NB4 (cell line): Measurements from ENCODE around the gene TTC9.

Experiments used
- DNase-seq: peaks from one replicate; pipeline ENCODE4 v3.0.0; 2010; ENCODE audit warnings: low read depth
- H3K4me3 ChIP-seq: one replicate; pipeline ENCODE4 v1.5.1; 2011; ENCODE audit warnings: mild to moderate bottlenecking, low read depth, low read length, moderate library complexity
- MYC ChIP-seq: IDR thresholded peaks from 2 replicates; pipeline ENCODE4 v1.6.1; 2011; ENCODE audit warnings: low read depth, low read length
- POLR2A ChIP-seq: IDR thresholded peaks from 2 replicates; pipeline ENCODE4 v1.6.1; 2011; ENCODE audit warnings: mild to moderate bottlenecking; ENCODE audit not compliant: insufficient read length; ENCODE audit errors: extremely low read depth
- TF ChIP-seq, protein P1 (sequence below): IDR thresholded peaks from 2 replicates; pipeline ENCODE4 v1.6.1; 2011; ENCODE audit warnings: low read depth, low read length
- TF ChIP-seq, protein P2 (sequence below): IDR thresholded peaks from one replicate; pipeline ENCODE4 v1.5.1; 2012; ENCODE audit warnings: low read depth, low read length

TTC9 gene

DNA sequence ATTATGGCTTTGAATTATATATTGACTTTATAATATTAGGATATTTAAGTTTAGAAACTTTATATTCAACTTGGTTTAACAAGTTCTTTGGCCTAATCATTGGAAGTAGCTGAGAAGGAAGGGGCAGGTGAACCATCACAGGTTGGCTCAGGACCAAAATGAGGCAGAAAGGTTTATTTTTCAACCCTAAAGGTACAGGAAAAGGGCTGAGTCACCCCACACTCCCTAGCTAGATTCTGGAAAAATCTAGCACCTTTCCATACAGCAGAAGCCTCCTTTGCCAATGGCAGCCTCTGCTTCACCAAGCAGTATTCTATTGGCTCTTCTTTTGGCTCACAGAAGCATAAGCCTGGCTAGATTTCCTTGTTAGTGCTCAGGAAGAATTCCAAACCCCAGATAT is 22.0 kb upstream of the TTC9 start:
- H3K4me3 ChIP-seq: no peak overlapping the region
- DNase-seq: no peak
- no peak for TF ChIP-seq POLR2A
- no peak for TF ChIP-seq MYC
- TF ChIP-seq, protein P1, sequence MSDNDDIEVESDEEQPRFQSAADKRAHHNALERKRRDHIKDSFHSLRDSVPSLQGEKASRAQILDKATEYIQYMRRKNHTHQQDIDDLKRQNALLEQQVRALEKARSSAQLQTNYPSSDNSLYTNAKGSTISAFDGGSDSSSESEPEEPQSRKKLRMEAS: no peak

DNA sequence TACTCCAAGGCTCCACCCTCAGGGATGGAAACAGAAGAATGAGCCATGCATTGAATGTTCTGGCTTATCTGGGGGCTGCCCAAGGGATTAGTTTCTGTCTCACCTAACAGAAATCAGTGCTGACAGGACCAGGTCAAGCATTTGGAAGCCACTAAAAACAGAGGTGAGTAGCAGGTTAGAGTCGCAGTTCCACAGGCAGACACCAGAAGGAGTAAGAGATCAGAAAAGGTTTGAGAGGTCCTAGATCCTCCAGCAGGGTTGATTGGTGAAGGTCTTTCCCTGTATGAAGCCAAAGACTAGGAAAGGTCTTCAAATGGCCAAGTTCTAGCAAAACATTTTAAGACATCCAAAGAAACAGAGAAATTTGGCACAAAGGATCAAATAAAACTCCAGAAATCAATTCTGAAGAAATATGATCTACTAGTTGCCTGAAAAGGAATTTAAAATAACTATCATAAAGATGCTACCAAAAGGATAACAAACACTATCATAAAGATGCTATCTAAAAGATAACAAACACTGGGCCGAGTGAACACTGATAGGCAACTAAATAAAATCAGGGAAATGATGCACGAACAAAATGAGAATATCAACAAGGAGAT is 19.5 kb upstream of the TTC9 start:
- DNase-seq: peak; percentile 33
- H3K4me3 ChIP-seq: no peak overlapping the region
- no peak for TF ChIP-seq MYC
- TF ChIP-seq, protein P1: no peak
- TF ChIP-seq, protein P2, sequence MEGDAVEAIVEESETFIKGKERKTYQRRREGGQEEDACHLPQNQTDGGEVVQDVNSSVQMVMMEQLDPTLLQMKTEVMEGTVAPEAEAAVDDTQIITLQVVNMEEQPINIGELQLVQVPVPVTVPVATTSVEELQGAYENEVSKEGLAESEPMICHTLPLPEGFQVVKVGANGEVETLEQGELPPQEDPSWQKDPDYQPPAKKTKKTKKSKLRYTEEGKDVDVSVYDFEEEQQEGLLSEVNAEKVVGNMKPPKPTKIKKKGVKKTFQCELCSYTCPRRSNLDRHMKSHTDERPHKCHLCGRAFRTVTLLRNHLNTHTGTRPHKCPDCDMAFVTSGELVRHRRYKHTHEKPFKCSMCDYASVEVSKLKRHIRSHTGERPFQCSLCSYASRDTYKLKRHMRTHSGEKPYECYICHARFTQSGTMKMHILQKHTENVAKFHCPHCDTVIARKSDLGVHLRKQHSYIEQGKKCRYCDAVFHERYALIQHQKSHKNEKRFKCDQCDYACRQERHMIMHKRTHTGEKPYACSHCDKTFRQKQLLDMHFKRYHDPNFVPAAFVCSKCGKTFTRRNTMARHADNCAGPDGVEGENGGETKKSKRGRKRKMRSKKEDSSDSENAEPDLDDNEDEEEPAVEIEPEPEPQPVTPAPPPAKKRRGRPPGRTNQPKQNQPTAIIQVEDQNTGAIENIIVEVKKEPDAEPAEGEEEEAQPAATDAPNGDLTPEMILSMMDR: peak; percentile 75

DNA sequence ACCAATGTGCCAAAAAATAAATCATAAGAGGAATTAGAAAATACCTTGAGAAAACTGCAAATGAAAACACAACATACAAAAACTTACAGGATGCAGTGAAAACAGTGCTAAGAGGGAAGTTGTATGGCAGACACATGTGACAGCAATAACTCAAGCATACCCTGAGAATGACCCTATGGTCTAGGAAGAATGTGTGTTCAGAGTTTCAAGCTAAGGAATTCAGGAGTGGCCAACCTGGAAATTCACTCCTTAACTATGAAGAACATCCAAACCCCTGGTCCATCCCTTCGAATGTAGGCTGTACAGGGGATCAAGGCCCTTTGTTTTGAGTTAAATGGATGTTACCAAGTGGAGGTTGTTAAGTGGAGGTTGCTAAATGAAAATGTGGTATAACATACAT is 16.7 kb upstream of the TTC9 start:
- no peak for DNase-seq
- H3K4me3 ChIP-seq: no peak overlapping the region
- TF ChIP-seq, protein P2: no peak
- TF ChIP-seq POLR2A (no peak), MYC (no peak)
- TF ChIP-seq, protein P1: no peak

DNA sequence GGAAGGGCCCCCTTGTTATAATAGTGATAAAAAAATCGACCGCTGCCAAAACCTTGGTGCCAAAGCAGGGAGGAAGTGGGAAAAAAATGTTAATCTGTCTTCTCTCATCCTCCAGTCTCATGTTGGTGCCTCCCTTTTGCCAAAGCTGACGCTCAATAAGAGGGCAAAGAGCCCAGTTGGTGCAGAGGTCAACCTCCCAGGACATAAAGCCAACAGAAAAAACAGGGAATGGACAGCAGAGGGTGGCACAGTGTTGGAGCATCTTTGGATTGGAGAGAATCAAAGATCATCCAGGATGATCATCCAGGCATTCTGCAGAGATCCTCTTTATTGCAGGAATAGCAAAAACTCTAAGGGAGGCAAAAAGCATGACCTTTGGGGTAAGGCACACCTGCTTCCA is 9.8 kb upstream of the TTC9 start:
- DNase-seq: no peak
- TF ChIP-seq POLR2A: no peak
- TF ChIP-seq, protein P1: no peak
- TF ChIP-seq, protein P2: no peak
- no peak for TF ChIP-seq MYC

DNA sequence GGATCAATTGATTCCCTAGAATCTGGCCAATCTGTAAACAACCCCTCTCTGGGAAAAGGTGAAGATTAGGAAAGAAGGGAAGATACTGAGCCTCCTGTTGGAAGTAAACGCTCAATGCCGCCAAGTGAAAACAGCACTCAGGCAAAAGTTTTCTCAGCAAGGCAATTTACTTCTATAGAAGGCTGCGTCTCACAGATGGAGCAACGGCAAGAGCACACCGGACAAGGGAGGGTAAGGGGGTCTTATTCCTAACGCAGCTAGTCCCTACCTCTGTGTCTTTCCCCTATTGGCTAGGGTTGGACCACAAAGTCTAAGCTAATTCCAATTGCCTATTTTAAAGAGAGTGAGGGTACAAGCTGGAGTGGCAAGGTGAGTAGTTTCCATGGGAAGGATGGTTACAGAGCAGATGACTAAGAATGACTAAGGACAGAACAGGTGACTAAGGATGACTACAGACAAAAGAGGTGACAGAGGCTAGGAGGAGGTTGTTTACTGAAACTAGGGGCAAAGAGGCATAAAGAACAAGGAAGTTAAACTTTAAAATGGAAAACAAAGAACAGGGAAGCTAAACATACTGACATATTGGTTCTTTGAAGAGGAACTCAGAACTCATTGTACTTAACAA is 5.6 kb upstream of the TTC9 start:
- DNase-seq: no peak
- H3K4me3 ChIP-seq: no peak overlapping the region
- TF ChIP-seq MYC (no peak), POLR2A (no peak)
- TF ChIP-seq, protein P2: no peak
- TF ChIP-seq, protein P1: no peak

More for the DNA sequence above, 9.8 kb upstream of the TTC9 start:
- H3K4me3 ChIP-seq: no peak overlapping the region

DNA sequence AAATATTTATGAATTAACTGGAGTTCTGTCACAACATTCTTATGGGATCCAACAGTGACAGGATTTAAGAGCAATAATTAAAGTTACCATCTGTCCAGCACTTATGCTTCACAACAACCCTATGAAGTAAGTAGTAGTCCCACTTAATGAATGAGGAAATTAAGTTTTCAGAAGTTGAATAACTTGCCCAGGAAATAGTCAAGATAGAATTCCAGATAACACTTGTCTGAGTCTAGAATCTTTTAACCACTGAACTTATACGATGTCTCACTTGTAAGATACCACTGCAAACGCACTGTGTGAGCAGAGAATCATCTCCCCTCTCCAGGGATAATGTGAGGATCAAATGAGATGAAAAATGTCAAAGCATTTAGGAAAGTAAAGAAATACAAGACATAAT is 3.3 kb upstream of the TTC9 start:
- DNase-seq: no peak
- TF ChIP-seq POLR2A: no peak
- H3K4me3 ChIP-seq: no peak overlapping the region

DNA sequence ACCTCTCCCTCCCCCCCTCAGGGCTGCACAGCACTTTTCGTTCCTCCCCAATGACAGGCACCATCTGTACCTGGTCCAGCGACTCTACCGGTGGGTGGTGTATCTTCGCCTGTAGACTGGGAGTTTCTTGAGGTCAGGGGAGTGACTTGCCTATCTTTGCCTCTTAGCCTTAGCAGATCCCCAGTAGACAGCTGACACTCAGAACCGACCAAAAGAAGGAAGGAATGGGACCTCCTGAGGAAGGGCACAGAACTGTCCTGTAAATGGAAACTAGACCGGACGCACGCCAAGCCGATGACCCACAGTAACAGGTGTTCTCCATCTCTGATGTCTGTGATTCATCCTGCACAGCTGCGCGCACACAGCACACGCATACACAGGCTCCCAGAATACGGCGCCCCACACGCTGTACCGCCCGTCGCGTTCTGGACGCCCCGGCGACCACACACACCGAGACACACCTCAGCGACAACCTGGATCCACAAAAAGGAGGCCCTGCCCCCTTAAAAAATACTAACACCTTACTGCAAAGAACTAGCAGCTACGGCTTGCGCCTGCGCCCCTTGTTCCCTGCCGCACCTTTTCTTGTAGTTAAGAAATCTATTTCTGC is 673 bp upstream of the TTC9 start:
- peak overlapping the region; percentile 16 for H3K4me3 ChIP-seq
- DNase-seq: no peak
- TF ChIP-seq MYC (no peak), POLR2A (no peak)
- TF ChIP-seq, protein P2: no peak
- TF ChIP-seq, protein P1: no peak
